ENCODE measurements around the gene VPS41.

The VPS41 gene

DNA sequence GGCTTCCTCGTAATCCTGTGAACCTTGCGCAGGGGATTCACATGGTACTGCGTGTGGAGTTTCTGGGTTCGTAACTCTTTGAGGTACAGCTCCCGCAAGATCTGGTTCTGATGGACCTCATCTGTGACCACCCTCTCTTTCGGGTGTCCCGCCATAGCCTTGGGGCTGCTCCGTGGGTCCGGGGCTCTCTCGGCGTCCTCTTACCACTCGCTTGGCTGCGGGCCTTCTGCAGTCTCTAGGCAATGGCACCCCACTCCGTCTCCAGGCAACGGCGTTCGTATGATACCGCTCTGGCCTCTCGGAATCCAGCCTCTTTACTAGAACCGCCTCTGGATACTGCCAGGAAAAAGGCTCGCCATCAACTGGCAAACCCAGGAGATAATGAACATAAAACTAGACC lies 223.1 kb downstream of the VPS41 start:
- TF ChIP-seq POLR2A (IDR thresholded peaks at IDR 0.05; ENCODE audit: extremely low read depth, insufficient read length) (no peak), MYC (IDR thresholded peaks at IDR 0.05; ENCODE audit: low read depth, low read length) (no peak)
- TF ChIP-seq, protein P1, sequence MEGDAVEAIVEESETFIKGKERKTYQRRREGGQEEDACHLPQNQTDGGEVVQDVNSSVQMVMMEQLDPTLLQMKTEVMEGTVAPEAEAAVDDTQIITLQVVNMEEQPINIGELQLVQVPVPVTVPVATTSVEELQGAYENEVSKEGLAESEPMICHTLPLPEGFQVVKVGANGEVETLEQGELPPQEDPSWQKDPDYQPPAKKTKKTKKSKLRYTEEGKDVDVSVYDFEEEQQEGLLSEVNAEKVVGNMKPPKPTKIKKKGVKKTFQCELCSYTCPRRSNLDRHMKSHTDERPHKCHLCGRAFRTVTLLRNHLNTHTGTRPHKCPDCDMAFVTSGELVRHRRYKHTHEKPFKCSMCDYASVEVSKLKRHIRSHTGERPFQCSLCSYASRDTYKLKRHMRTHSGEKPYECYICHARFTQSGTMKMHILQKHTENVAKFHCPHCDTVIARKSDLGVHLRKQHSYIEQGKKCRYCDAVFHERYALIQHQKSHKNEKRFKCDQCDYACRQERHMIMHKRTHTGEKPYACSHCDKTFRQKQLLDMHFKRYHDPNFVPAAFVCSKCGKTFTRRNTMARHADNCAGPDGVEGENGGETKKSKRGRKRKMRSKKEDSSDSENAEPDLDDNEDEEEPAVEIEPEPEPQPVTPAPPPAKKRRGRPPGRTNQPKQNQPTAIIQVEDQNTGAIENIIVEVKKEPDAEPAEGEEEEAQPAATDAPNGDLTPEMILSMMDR (IDR thresholded peaks at IDR 0.05; ENCODE audit: low read depth, low read length): no peak
- TF ChIP-seq, protein P2, sequence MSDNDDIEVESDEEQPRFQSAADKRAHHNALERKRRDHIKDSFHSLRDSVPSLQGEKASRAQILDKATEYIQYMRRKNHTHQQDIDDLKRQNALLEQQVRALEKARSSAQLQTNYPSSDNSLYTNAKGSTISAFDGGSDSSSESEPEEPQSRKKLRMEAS (IDR thresholded peaks at IDR 0.05; ENCODE audit: low read depth, low read length): no peak
- no peak for DNase-seq (ENCODE audit: low read depth)
- no peak overlapping the region for H3K4me3 ChIP-seq (ENCODE audit: low read depth, low read length)

DNA sequence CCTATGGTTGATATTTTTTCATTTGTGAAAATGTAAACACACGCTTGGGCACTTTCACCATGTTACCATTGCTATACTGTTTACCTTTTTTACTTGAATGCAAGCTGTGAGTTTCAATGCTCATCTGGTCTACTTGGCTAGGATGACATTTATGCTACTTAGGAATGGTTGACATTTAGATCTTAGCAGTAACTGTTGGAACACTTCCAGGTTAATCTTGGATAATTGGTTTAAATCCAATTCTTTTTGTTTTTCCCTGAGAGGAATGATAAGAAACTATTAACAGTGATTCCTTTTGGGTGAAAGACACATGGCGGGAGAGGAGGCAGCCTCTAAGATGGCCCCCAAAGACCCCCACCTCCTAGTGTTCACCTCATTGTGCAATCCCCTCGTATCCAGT lies 226.4 kb downstream of the VPS41 start:
- no peak overlapping the region for H3K4me3 ChIP-seq (ENCODE audit: low read depth, low read length)
- TF ChIP-seq, protein P2 (IDR thresholded peaks at IDR 0.05; ENCODE audit: low read depth, low read length): no peak
- no peak for DNase-seq (ENCODE audit: low read depth)

DNA sequence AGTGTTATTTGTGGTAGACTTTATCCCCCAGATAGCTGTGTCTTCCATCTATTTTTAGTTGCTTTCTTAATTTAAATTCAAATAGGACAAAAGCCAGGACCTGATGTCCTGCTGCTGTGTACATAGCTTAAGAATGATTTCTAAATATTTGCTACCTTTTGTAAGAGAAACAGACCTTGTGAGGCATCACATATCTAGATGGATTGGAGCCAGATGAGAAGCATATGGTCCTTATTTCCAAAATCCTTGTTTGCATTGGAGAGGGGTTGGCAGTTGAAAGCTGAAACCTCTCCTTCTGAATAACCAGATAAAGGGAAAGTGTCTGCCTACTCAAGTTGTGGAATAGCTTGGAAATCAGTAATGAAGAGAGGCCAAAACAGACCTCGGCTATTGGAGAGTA lies 227.1 kb downstream of the VPS41 start:
- TF ChIP-seq MYC (IDR thresholded peaks at IDR 0.05; ENCODE audit: low read depth, low read length) (no peak), POLR2A (IDR thresholded peaks at IDR 0.05; ENCODE audit: extremely low read depth, insufficient read length) (no peak)
- TF ChIP-seq, protein P2 (IDR thresholded peaks at IDR 0.05; ENCODE audit: low read depth, low read length): no peak
- TF ChIP-seq, protein P1 (IDR thresholded peaks at IDR 0.05; ENCODE audit: low read depth, low read length): no peak
- H3K4me3 ChIP-seq (ENCODE audit: low read depth, low read length): no peak overlapping the region
- no peak for DNase-seq (ENCODE audit: low read depth)

DNA sequence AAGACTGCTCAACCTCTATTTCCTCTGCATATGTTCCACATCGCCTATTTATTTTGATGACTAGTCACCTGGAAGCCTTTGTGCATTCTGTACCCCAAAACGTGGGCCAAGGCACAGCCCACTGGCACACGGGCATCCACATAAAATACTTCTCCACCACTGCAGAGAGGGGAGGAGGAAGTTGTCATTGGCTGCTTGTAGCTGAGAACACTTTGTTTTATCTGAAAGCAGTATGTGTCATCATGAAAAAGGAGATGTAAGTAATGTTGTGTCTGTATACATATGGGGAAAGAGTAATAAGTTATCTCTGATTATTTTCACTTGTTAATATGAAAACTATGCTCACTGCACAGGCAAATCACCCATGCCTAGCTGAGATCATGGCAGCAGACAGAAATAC lies 229.6 kb downstream of the VPS41 start:
- DNase-seq (ENCODE audit: low read depth): no peak
- TF ChIP-seq MYC (IDR thresholded peaks at IDR 0.05; ENCODE audit: low read depth, low read length): no peak
- TF ChIP-seq, protein P1 (IDR thresholded peaks at IDR 0.05; ENCODE audit: low read depth, low read length): no peak
- no peak overlapping the region for H3K4me3 ChIP-seq (ENCODE audit: low read depth, low read length)

DNA sequence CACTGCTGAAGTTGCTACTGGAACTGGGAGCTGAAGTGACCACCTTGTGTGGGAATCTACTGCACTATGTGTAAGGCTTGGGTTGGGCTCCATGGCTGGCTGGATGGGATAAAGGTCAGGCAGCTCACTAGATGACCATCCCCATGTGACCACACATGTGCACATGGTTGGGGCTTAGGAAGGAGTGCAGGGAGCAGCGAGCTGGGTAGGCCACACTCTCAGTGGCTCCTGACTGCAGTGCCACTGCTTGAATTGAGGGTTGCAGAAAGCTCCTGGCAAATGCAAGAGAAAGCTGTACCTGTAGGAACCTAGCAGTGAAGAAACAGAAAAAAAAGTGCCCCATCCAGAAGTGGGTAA lies 230.3 kb downstream of the VPS41 start:
- TF ChIP-seq MYC (IDR thresholded peaks at IDR 0.05; ENCODE audit: low read depth, low read length) (no peak), POLR2A (IDR thresholded peaks at IDR 0.05; ENCODE audit: extremely low read depth, insufficient read length) (no peak)
- TF ChIP-seq, protein P2 (IDR thresholded peaks at IDR 0.05; ENCODE audit: low read depth, low read length): no peak
- TF ChIP-seq, protein P1 (IDR thresholded peaks at IDR 0.05; ENCODE audit: low read depth, low read length): no peak
- no peak for DNase-seq (ENCODE audit: low read depth)
- H3K4me3 ChIP-seq (ENCODE audit: low read depth, low read length): no peak overlapping the region

DNA sequence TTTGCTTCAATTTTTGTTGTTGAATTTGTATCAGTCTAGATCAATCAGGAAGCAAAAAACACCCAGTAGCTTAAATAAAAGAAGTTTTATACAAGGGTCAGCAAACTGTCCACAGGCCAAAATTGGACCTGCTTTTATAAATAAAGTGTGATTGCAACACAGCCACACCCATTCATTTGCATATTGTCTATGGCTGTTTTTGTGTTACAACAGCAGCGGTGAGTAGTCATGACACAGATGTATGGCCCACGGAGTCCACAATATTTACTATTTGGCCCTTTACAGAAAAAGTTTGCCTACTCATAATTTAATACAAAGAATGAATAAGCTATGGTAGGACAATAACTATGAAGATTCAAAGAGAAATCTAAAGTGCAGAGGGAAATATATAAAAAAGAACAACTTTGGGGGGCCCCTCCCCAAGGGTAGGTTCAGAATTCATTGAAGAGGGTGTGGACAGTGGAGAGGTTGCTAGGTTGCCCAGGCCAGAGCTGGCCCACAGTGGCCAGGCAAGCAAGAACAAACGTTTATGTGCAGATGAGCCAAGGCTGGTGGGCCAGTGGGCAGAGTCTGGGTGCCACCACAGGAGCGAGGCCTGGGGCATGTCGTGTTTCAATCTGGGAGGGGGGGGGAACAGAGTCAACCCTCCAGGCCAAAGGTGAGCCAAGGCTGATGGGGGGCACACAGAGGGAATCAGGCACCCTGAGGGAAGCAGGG lies 230.9 kb downstream of the VPS41 start:
- TF ChIP-seq POLR2A (IDR thresholded peaks at IDR 0.05; ENCODE audit: extremely low read depth, insufficient read length): no peak
- TF ChIP-seq, protein P2 (IDR thresholded peaks at IDR 0.05; ENCODE audit: low read depth, low read length): no peak
- TF ChIP-seq MYC (IDR thresholded peaks at IDR 0.05; ENCODE audit: low read depth, low read length): no peak
- TF ChIP-seq, protein P1 (IDR thresholded peaks at IDR 0.05; ENCODE audit: low read depth, low read length): no peak
- no peak for DNase-seq (ENCODE audit: low read depth)
- H3K4me3 ChIP-seq (ENCODE audit: low read depth, low read length): no peak overlapping the region

All from NB4 (cell line).